GM23248 (cell line): Measurements from ENCODE around the gene ACTG1. TPM values are rescaled to one million over a fixed set of nuclear protein-coding genes. Genes with fewer than 3 reads are reported as not detected.

Experiments
- DNase-seq: peaks from one replicate; pipeline ENCODE4 v3.0.0-alpha.2; 2015
- H2AFZ ChIP-seq: fragments of 200-600 bp; sonication (generic); 2 replicates; pipeline ENCODE4 v1.6.1; 2016; ENCODE audit warnings: antibody characterized with exemption
- H3F3A ChIP-seq: fragments of 200-600 bp; sonication (generic); 2 replicates; pipeline ENCODE4 v1.6.1; 2016; ENCODE audit warnings: mild to moderate bottlenecking, antibody characterized with exemption, mixed run types; ENCODE audit not compliant: insufficient read depth
- H3K27ac ChIP-seq: fragments of 200-600 bp; sonication (generic); 2 replicates; pipeline ENCODE4 v1.5.1; 2016; ENCODE audit warnings: mild to moderate bottlenecking
- H3K27me3 ChIP-seq: fragments of 200-600 bp; sonication (generic); replicated peaks from 2 replicates; pipeline ENCODE4 v1.6.1; 2016; ENCODE audit warnings: mild to moderate bottlenecking; ENCODE audit not compliant: insufficient read depth
- H3K36me3 ChIP-seq: fragments of 200-600 bp; sonication (generic); 2 replicates; pipeline ENCODE4 v1.6.1; 2016; ENCODE audit warnings: low read depth, mild to moderate bottlenecking
- H3K4me1 ChIP-seq: fragments of 200-600 bp; sonication (generic); 2 replicates; pipeline ENCODE4 v1.6.1; 2016; ENCODE audit warnings: mild to moderate bottlenecking; ENCODE audit not compliant: insufficient read depth
- H3K4me2 ChIP-seq: fragments of 200-600 bp; sonication (generic); one replicate; pipeline ENCODE4 v1.6.1; 2016; ENCODE audit warnings: mild to moderate bottlenecking; ENCODE audit not compliant: unreplicated experiment
- H3K4me3 ChIP-seq: fragments of 200-600 bp; sonication (generic); 2 replicates; pipeline ENCODE4 v1.5.1; 2016; ENCODE audit warnings: mild to moderate bottlenecking
- H3K79me2 ChIP-seq: fragments of 200-600 bp; sonication (generic); 2 replicates; pipeline ENCODE4 v1.6.1; 2016; ENCODE audit warnings: mild to moderate bottlenecking; ENCODE audit not compliant: insufficient read depth
- H3K9ac ChIP-seq: fragments of 200-600 bp; sonication (generic); 2 replicates; pipeline ENCODE4 v1.6.1; 2016; ENCODE audit warnings: mild to moderate bottlenecking
- H3K9me2 ChIP-seq: fragments of 200-600 bp; sonication (generic); 2 replicates; pipeline ENCODE4 v1.6.1; 2016; ENCODE audit warnings: mixed run types, mild to moderate bottlenecking, moderate library complexity; ENCODE audit not compliant: insufficient read depth
- H3K9me3 ChIP-seq: fragments of 200-600 bp; sonication (generic); one replicate; pipeline ENCODE4 v1.6.1; 2017; ENCODE audit warnings: low read depth
- H4K20me1 ChIP-seq: fragments of 200-600 bp; sonication (generic); 2 replicates; pipeline ENCODE4 v1.6.0; 2016; ENCODE audit not compliant: insufficient read depth
- EZH2 ChIP-seq: fragments of 200-600 bp; sonication (generic); IDR thresholded peaks from 2 replicates; pipeline ENCODE4 v1.6.1; 2018; ENCODE audit warnings: antibody characterized with exemption, mild to moderate bottlenecking; ENCODE audit not compliant: insufficient read depth, poor library complexity, severe bottlenecking
- EZH2phosphoT487 ChIP-seq: fragments of 200-600 bp; sonication (generic); IDR thresholded peaks from 2 replicates; pipeline ENCODE4 v1.6.1; 2018; ENCODE audit warnings: antibody characterized with exemption, moderate library complexity, mild to moderate bottlenecking, low read depth; ENCODE audit not compliant: insufficient read depth
- WGBS, 2 experiments: methylation state at CpG; one replicate each; pipeline ENCODE4 v1.1.6; 2015 to 2017; ENCODE audit warnings: low lambda C conversion rate in 2 of 2, low coverage in 1 of 2; ENCODE audit errors: missing lambda C conversion rate in 2 of 2; 5-methylcytosine and 5-hydroxymethylcytosine counted together
- in situ Hi-C: fragments of 300-500 bp; cut with MboI; formaldehyde crosslinking; loops from 2 replicates; pipeline ENCODE4 v1.15.0; 2020
- polyA plus RNA-seq: library from polyadenylated mRNA; unstranded; fragments of >200 nt; fragmentation: Nextera tagmentation; extraction: Ambion mirVana; gene quantifications from 2 replicates; pipeline ENCODE4 v1.2.1, GENCODE V29; 2016
- total RNA-seq: library from RNA; depleted of rRNA; stranded (reverse); fragments of >200 nt; shearing (Covaris generic); gene quantifications from 2 replicates; pipeline ENCODE4 v1.2.3, GENCODE V29; 2014

Gene ACTG1
- total and polyA plus RNA-seq, 2 experiments from 2014 or later: 3,778 to 9,349 TPM

- Histone ChIP-seq H3K27me3 (no peaks in the 10 kb centered on the region; the same call in 1 of the 2 replicates), H3F3A (no peaks in the 10 kb centered on the region), H3K27ac (no peak overlapping the region), H3K9me2 (no peaks in the 10 kb centered on the region), H3K4me3 (no peak overlapping the region), H2AFZ (no peak overlapping the region), H4K20me1 (no peaks in the 10 kb centered on the region), H3K79me2 (no peaks in the 10 kb centered on the region), H3K4me2 (no peak overlapping the region), H3K4me1 (peaks cover 4% of the 10 kb centered on the region; the same call in 1 of the 2 replicates), H3K36me3 (no peaks in the 10 kb centered on the region), H3K9ac (no peak overlapping the region), H3K9me3 (no peaks in the 10 kb centered on the region)
- in situ Hi-C loops: no loop called here
- no peak for DNase-seq
- TF ChIP-seq EZH2phosphoT487: no peak
- no peak for TF ChIP-seq EZH2
- 47 to 49% methylated on average over 11 to 12 of the region's 12 CpGs for WGBS, 2 experiments
These were observed 13.0 kb downstream of the ACTG1 start for GRCh38 chr17:81499601-81499970.

- no peaks in the 10 kb centered on the region for H3F3A ChIP-seq
- no peak for DNase-seq
- H3K27ac ChIP-seq: no peak overlapping the region
- 57 to 67% methylated on average over 30 to 54 of the region's 64 CpGs for WGBS, 2 experiments
- no peaks in the 10 kb centered on the region for H3K9me3 ChIP-seq
- no peak overlapping the region for H3K4me2 ChIP-seq
- H2AFZ ChIP-seq: no peak overlapping the region
- in situ Hi-C loops: no loop called here
- H4K20me1 ChIP-seq: no peaks in the 10 kb centered on the region
- H3K36me3 ChIP-seq: no peaks in the 10 kb centered on the region
- no peak overlapping the region for H3K4me3 ChIP-seq
- H3K9me2 ChIP-seq: no peaks in the 10 kb centered on the region
- no peaks in the 10 kb centered on the region for H3K79me2 ChIP-seq
- H3K27me3 ChIP-seq: no peaks in the 10 kb centered on the region; the same call in 1 of the 2 replicates
- H3K9ac ChIP-seq: no peak overlapping the region
- peaks cover 4% of the 10 kb centered on the region; the same call in 1 of the 2 replicates for H3K4me1 ChIP-seq
- TF ChIP-seq EZH2phosphoT487 (no peak), EZH2 (no peak)
These were observed 13.5 kb downstream of the ACTG1 start for GRCh38 chr17:81498953-81499600.

- Histone ChIP-seq H3K9me3 (no peaks in the 10 kb centered on the region), H2AFZ (no peak overlapping the region), H3K79me2 (no peaks in the 10 kb centered on the region), H3K36me3 (no peaks in the 10 kb centered on the region), H3K4me1 (peaks cover under 1% of the 10 kb centered on the region; the same call in 1 of the 2 replicates), H3F3A (no peaks in the 10 kb centered on the region), H3K27ac (no peak overlapping the region), H3K4me3 (no peak overlapping the region), H3K27me3 (peaks cover 7% of the 10 kb centered on the region; the same call in 1 of the 2 replicates), H4K20me1 (no peaks in the 10 kb centered on the region), H3K9ac (no peak overlapping the region), H3K9me2 (no peaks in the 10 kb centered on the region), H3K4me2 (no peak overlapping the region)
- peak; percentile 48 for DNase-seq
- WGBS, 2 experiments: 10 to 11% methylated on average over 8 of the region's 8 CpGs
- TF ChIP-seq EZH2phosphoT487 (no peak), EZH2 (no peak)
- in situ Hi-C loops: no loop called here
These were observed 17.8 kb downstream of the ACTG1 start for GRCh38 chr17:81494626-81495377.

- no peak overlapping the region for H3K4me3 ChIP-seq
- H3K4me1 ChIP-seq: no peaks in the 10 kb centered on the region
- no peaks in the 10 kb centered on the region for H3K36me3 ChIP-seq
- no peak overlapping the region for H3K9ac ChIP-seq
- in situ Hi-C loops: no loop called here
- H3K27ac ChIP-seq: no peak overlapping the region
- no peaks in the 10 kb centered on the region for H3K9me2 ChIP-seq
- WGBS, 2 experiments: 79 to 82% methylated on average over 16 of the region's 16 CpGs
- TF ChIP-seq EZH2phosphoT487: no peak
- no peak for TF ChIP-seq EZH2
- H4K20me1 ChIP-seq: no peaks in the 10 kb centered on the region
- no peaks in the 10 kb centered on the region for H3F3A ChIP-seq
- DNase-seq: no peak
- H3K27me3 ChIP-seq: peaks cover 7% of the 10 kb centered on the region; the same call in 1 of the 2 replicates
- no peaks in the 10 kb centered on the region for H3K9me3 ChIP-seq
- H3K4me2 ChIP-seq: no peak overlapping the region
- no peak overlapping the region for H2AFZ ChIP-seq
- no peaks in the 10 kb centered on the region for H3K79me2 ChIP-seq
These were observed 19.2 kb downstream of the ACTG1 start for GRCh38 chr17:81493198-81494038.
